Neural crest cell (in vitro differentiated cells): ENCODE results near the gene AUTS2. TPM values are rescaled to one million over a fixed set of nuclear protein-coding genes. Genes with fewer than 3 reads are reported as not detected.

Experiments
- DNase-seq: peaks from one replicate; pipeline ENCODE4 v3.0.0; 2021; ENCODE audit warnings: low read depth, mixed read lengths, low spot score
- H3K27ac Mint-ChIP-seq: one replicate; pipeline ENCODE4 v1.8.0; 2021; ENCODE audit warnings: mild to moderate bottlenecking, mixed read lengths; ENCODE audit not compliant: unreplicated experiment
- H3K27me3 Mint-ChIP-seq: 2 replicates; pipeline ENCODE4 v1.8.0; 2021; ENCODE audit warnings: low read depth, mild to moderate bottlenecking, mixed read lengths
- H3K36me3 Mint-ChIP-seq: 2 replicates; pipeline ENCODE4 v1.8.0; 2021; ENCODE audit warnings: low read depth, mild to moderate bottlenecking, mixed read lengths
- H3K4me1 Mint-ChIP-seq: 2 replicates; pipeline ENCODE4 v1.8.0; 2021; ENCODE audit warnings: mixed read lengths
- H3K4me3 Mint-ChIP-seq: one replicate; pipeline ENCODE4 v1.8.0; 2021; ENCODE audit warnings: mild to moderate bottlenecking, mixed read lengths
- H3K9me3 Mint-ChIP-seq: 2 replicates; pipeline ENCODE4 v1.8.0; 2021; ENCODE audit warnings: mixed read lengths
- CTCF ChIP-seq: fragments of 200-600 bp; sonication (generic); conservative IDR thresholded peaks from 2 replicates; pipeline ENCODE4 v1.5.0; 2021; ENCODE audit warnings: antibody characterized with exemption, mild to moderate bottlenecking
- total RNA-seq: library from RNA; stranded (reverse); gene quantifications from 2 replicates; pipeline ENCODE4 v1.2.1, GENCODE V29; 2021

AUTS2 gene
- total RNA-seq, 1 donor from 2014 or later, result 152 TPM

- Mint-ChIP-seq H3K36me3 (no peaks in the 10 kb centered on the region), H3K27me3 (no peaks in the 10 kb centered on the region), H3K4me1 (peaks cover 45% of the 10 kb centered on the region), H3K27ac (no peak overlapping the region), H3K4me3 (no peak overlapping the region), H3K9me3 (no peaks in the 10 kb centered on the region)
- TF ChIP-seq CTCF, result no peak
- DNase-seq, result no peak
Observed at GRCh38 chr7:70421319-70421718, 823.0 kb downstream of the AUTS2 start.

- TF ChIP-seq CTCF, result no peak
- Mint-ChIP-seq H3K27ac (peak overlapping the region; percentile 65), H3K27me3 (no peaks in the 10 kb centered on the region), H3K4me3 (no peak overlapping the region), H3K9me3 (no peaks in the 10 kb centered on the region), H3K36me3 (no peaks in the 10 kb centered on the region), H3K4me1 (peaks cover 8% of the 10 kb centered on the region)
- no peak for DNase-seq
Observed at GRCh38 chr7:70426249-70426880, 828.1 kb downstream of the AUTS2 start.

- no peak for TF ChIP-seq CTCF
- no peaks in the 10 kb centered on the region for H3K9me3 Mint-ChIP-seq
- H3K36me3 Mint-ChIP-seq, result peaks cover 4% of the 10 kb centered on the region
- H3K4me1 Mint-ChIP-seq, result peaks cover 13% of the 10 kb centered on the region
- no peak overlapping the region for H3K4me3 Mint-ChIP-seq
- DNase-seq, result no peak
- no peak overlapping the region for H3K27ac Mint-ChIP-seq
- no peaks in the 10 kb centered on the region for H3K27me3 Mint-ChIP-seq
Observed at GRCh38 chr7:70432567-70433001, 834.3 kb downstream of the AUTS2 start.

GRCh38 chr7:70434376-70434775 is 836.1 kb downstream of the AUTS2 start:
- no peaks in the 10 kb centered on the region for H3K9me3 Mint-ChIP-seq
- H3K4me3 Mint-ChIP-seq, result no peak overlapping the region
- DNase-seq, result no peak
- H3K36me3 Mint-ChIP-seq, result peaks cover 4% of the 10 kb centered on the region
- H3K27ac Mint-ChIP-seq, result no peak overlapping the region
- TF ChIP-seq CTCF, result no peak
- peaks cover 13% of the 10 kb centered on the region for H3K4me1 Mint-ChIP-seq
- no peaks in the 10 kb centered on the region for H3K27me3 Mint-ChIP-seq

GRCh38 chr7:70434821-70435220 is 836.5 kb downstream of the AUTS2 start:
- Mint-ChIP-seq H3K4me1 (peaks cover 13% of the 10 kb centered on the region), H3K27ac (no peak overlapping the region), H3K4me3 (no peak overlapping the region), H3K27me3 (no peaks in the 10 kb centered on the region), H3K36me3 (peaks cover 4% of the 10 kb centered on the region), H3K9me3 (no peaks in the 10 kb centered on the region)
- no peak for TF ChIP-seq CTCF
- no peak for DNase-seq
